H7 (cell line): ENCODE data around the gene FAM53A. TPM values are rescaled to one million over a fixed set of nuclear protein-coding genes. Genes with fewer than 3 reads are reported as not detected.

Experiments used
- DNase-seq: peaks from one replicate; pipeline ENCODE4 v3.0.0; 2012
- H3K27me3 ChIP-seq: 2 replicates; pipeline ENCODE4 v1.6.0; 2011; ENCODE audit warnings: mild to moderate bottlenecking, low read length; ENCODE audit not compliant: control insufficient read depth, insufficient read depth
- H3K36me3 ChIP-seq: replicated peaks from 2 replicates; pipeline ENCODE4 v1.5.1; 2011; ENCODE audit warnings: low read length; ENCODE audit not compliant: control insufficient read depth, insufficient read depth
- H3K4me3 ChIP-seq: 2 replicates; pipeline ENCODE4 v1.5.1; 2011; ENCODE audit warnings: low read depth, mild to moderate bottlenecking, control low read depth, low read length, moderate library complexity; ENCODE audit not compliant: insufficient read depth
- total RNA-seq: library from RNA; depleted of rRNA; stranded (reverse); fragments of >200 nt; shearing (Covaris generic); gene quantifications from 2 replicates; pipeline ENCODE4 v1.2.3, GENCODE V29; 2014

FAM53A gene
- total RNA-seq, 1 experiment from 2014 or later, result 7.4 TPM

DNA sequence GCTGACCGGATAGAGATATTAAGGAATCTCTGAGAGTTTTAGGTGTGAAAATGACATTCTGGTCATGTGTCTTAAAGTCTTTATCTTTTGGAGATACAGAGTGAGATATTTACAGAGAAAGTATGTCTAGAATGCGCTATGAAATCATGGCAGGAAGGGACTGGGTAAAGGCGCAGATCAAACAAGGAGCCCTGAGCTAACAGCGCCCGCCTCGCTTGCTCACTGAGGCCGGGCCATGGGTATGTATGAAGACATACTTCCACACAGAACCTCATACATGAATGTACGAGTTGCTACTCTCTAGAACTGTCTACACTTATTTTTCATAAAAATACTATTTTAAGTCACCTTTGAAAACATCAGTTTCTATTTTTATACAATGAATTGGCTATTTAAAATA is 20.0 kb downstream of the FAM53A start:
- DNase-seq, result peak; percentile 14
- no peaks in the 10 kb centered on the region; the same call in 1 of the 2 replicates for H3K36me3 ChIP-seq
- H3K4me3 ChIP-seq, result no peak overlapping the region
- H3K27me3 ChIP-seq, result no peaks in the 10 kb centered on the region

DNA sequence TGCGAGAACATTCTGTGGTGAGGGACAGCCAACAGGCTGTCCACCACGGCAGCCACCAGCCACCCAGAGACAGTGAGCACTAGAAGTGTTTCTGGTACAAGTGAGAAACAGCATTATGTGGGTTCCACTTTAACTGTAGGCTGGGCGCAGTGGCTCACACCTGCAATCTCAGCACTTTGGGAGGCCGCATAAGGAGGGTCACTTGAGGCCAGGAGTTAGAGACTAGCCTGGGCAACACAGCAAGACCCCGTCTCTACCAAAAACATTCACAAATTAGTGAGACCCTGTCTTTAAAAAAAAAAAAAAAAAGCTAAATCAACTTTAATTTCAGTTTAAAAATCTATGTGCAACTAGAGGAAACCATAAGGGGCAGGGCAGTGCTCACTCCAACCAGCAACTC is 20.6 kb downstream of the FAM53A start:
- H3K4me3 ChIP-seq, result no peak overlapping the region
- peak; percentile 37 for DNase-seq
- no peaks in the 10 kb centered on the region; the same call in 1 of the 2 replicates for H3K36me3 ChIP-seq
- no peaks in the 10 kb centered on the region for H3K27me3 ChIP-seq

DNA sequence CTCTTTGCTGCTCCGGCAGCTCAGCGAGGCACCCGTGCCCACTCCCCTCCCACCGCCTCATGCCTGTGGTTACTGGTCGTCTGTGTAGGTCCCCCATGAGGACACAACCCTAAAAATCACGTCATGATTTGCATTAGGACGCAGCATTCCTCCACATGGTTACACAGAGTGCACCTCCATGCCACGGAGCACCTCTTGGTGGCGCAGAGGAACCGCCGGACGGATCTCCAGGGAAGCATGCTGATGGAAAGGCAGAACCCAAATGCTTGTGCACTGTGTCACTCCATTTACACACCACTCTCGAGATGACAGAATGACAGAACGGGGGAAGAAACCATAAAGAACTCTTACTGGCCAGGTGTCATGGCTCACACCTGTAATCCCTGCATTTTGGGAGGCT is 22.4 kb downstream of the FAM53A start:
- Histone ChIP-seq H3K36me3 (no peaks in the 10 kb centered on the region; the same call in 1 of the 2 replicates), H3K27me3 (no peaks in the 10 kb centered on the region), H3K4me3 (no peak overlapping the region)
- DNase-seq, result peak; percentile 61

GRCh38 chr4:1660948-1661677 is 23.0 kb downstream of the FAM53A start:
- DNase-seq, result peak; percentile 71
- Histone ChIP-seq H3K36me3 (no peaks in the 10 kb centered on the region; the same call in 1 of the 2 replicates), H3K27me3 (no peaks in the 10 kb centered on the region), H3K4me3 (no peak overlapping the region)

DNA sequence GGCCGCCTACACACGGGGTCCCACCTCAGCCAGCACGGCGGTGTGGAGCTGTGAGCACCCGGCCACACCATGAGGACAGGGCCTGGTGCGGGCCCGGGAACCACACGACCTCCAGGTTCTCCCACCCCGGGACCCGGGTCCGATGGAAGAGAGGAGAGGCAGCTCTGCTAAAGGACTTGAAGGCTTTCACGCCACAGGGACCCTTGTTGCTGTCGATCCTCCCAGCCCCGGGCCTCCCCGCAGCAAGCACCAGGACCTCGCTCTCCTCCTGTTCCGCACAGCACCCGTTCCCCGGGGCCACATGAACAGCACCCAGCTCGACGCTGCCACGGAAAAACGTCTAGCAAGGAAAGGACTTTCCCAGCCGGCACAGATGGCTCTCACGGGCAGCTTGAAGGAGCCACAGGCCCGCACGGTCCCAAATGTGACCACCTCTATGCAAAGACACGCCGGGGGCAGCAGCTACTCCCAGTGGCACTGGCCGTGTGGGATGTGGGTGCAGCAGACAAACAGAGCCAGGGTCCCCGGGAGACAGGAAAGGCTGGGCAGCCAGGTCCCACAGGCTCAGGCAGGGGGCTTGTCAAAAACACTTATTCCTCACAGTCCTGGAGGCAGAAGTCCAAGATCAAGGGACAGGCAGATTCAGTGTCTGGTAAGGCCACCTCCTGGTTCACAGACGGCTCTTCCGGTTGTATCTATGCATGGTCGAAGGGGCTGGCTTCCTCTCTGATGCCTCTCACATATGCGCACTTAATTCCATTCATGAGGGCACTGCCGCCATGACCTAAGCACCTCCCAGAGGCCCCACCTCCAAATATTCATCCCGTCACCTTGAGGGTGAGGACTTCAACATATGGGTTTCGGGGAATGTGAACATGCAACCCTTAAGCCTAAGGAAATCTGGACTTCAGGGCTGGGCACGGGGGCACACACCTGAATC is 24.7 kb downstream of the FAM53A start:
- no peak overlapping the region for H3K4me3 ChIP-seq
- H3K27me3 ChIP-seq, result no peaks in the 10 kb centered on the region
- H3K36me3 ChIP-seq, result no peaks in the 10 kb centered on the region; the same call in 1 of the 2 replicates
- peak; percentile 60 for DNase-seq

DNA sequence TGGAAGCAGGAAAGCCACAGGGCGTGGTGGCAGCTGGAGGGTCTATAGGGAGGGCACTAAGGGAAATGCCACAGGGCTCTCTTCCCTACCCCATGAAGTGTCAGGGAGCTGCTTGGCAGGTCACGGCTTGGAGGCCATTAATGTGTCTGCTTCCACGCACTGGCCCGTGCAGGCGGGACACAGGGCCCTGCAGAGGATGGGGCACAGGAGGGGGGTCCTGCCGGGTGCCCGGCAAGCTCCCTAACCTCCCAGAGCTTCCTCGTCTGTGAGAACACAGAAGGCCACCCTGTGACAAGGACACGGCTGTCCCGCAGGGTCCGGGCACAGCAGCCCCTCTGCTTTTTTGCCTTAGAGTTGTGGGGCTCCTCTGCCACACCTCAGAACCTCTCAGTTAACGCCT is 25.5 kb downstream of the FAM53A start:
- Histone ChIP-seq H3K4me3 (no peak overlapping the region), H3K27me3 (no peaks in the 10 kb centered on the region), H3K36me3 (no peaks in the 10 kb centered on the region; the same call in 1 of the 2 replicates)
- peak; percentile 37 for DNase-seq

DNA sequence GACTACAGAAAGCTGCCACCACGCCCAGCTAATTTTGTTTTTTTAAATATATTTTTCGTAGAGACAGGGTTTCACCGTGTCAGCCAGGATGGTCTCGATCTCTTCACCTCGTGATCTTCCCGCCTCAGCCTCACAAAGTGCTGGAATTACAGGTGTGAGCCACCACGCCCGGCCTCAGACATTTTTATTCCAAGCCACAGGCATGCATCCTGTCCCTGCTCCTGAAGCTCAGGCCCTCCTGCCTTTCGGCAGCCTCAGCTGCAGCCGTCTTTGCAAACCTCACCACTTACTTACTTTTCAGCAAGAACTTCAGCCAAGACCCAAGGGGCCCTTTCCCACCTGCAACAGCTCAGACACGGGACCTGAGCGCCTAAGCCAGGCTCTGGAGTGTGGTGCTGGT is 26.0 kb downstream of the FAM53A start:
- no peak overlapping the region for H3K4me3 ChIP-seq
- no peak for DNase-seq
- H3K27me3 ChIP-seq, result no peaks in the 10 kb centered on the region

GRCh38 chr4:1656986-1657385 is 27.1 kb downstream of the FAM53A start:
- H3K36me3 ChIP-seq, result no peaks in the 10 kb centered on the region
- H3K27me3 ChIP-seq, result no peaks in the 10 kb centered on the region
- DNase-seq, result peak; percentile 39
- no peak overlapping the region for H3K4me3 ChIP-seq

More for the DNA sequence above, 26.0 kb downstream of the FAM53A start:
- no peaks in the 10 kb centered on the region for H3K36me3 ChIP-seq

GRCh38 chr4:1656132-1656531 is 28.0 kb downstream of the FAM53A start:
- DNase-seq, result peak; percentile 19
- no peak overlapping the region for H3K4me3 ChIP-seq
- H3K27me3 ChIP-seq, result no peaks in the 10 kb centered on the region
- H3K36me3 ChIP-seq, result no peaks in the 10 kb centered on the region

DNA sequence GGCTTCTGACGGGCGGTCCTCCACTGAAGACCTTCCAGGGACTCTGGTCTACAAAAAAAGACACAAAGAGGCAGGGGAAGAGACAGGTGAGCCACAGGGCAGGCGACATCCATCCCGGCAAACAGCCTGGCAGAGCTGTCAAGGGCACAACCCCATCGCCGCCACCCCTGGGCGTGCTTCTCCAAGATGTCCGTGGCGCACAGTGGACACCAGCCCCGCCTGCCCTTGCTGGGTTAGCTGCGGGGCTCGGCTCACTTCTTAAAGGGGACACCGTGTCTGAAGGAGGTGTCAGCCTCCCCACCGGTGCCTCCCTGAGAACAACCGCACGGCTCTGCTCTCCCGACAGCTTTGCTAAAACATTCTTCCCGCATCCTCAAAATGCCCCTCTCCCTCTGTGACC is 28.4 kb downstream of the FAM53A start:
- Histone ChIP-seq H3K4me3 (no peak overlapping the region), H3K27me3 (no peaks in the 10 kb centered on the region), H3K36me3 (no peaks in the 10 kb centered on the region)
- peak; percentile 42 for DNase-seq

DNA sequence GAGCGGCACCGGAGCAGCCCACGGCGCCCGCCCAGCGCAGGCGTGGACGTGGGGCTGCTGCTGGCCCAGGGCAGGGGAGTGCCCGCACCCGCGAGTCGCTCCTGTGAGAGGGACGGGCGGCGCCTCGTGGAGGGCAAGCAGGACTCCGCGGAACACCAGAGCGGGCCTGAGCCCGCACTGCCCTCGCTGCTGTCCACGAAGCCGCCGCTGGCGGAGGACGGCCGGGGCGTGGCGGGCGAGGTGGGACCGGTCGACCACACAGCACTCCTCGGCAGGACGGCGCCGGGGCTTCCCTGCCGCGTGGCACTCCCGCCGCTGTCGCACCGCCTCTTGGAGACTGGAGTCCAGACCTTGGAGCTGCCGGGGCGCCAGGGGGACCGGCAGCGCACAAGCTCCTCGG is 29.0 kb downstream of the FAM53A start:
- no peak for DNase-seq
- Histone ChIP-seq H3K27me3 (no peaks in the 10 kb centered on the region), H3K4me3 (no peak overlapping the region), H3K36me3 (no peaks in the 10 kb centered on the region)

DNA sequence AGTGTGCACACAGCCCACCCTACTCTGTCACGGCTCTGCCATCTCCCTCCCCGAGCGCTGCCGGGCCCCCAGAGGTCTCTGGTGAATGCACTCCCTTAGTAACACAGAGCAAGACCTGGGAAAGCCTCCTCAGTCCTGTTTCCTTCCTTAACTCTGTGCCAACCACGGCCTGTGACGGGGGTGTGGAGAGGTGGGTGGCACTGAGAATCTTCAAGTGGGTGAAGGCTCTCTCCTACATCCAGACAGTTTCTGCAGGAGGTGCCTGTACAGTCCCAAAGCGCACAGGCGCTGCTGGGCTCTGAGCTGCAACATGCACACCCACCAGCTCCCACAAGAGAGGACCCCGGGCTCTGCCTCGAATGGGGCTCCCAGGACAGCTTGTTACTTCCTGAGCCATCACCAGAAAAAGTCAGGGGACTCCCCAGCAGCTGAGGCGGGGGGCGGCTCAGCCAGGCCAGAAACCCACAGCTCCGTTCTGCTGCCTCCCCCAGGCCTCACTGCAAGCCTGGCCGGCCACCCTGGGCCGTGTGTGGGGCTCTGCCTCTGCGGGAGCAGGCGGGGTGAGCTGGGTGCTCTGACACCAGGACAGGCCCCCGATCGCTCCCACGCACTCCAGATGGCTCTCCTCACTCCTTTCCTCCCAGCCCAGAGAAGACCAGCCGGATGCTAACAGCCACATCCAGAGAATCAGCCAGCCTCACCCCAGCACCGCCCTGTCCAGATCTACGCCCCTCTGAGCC is 29.7 kb downstream of the FAM53A start:
- Histone ChIP-seq H3K4me3 (no peak overlapping the region), H3K27me3 (no peaks in the 10 kb centered on the region), H3K36me3 (no peaks in the 10 kb centered on the region)
- peak; percentile 49 for DNase-seq

DNA sequence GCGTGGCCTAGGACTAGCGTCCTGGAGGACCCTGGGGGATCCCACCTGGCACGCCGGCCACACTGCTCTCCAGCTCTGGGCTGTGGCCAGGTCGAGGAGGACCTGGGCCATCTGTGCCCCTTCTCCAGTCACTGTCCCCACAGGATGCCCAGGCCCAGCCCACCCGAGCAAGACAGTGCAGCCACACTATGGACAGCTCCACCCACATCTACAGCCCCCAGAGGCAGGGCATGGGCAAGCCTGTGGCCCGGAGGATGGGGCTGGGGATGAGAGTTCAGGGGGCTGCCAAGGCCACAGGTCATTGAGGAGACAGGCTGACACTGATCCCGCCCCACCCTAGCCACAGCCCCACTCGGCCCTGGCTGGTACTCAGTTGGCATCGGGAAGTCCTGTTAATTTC is 30.3 kb downstream of the FAM53A start:
- Histone ChIP-seq H3K27me3 (no peaks in the 10 kb centered on the region), H3K4me3 (no peak overlapping the region), H3K36me3 (no peaks in the 10 kb centered on the region)
- DNase-seq, result peak; percentile 37

DNA sequence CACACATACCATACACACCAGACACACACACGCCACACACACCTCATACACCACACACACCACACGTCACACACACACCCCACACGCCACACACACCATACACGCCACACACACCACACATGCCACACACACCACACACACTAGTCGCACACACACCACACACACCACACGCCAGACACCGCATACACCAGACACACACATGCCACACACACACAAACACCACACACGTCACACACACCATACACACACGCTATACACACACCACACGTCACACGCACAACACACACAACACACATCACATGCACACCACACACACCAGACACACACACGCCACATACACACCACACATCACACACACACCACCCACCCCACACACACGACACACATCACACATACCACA is 32.0 kb downstream of the FAM53A start:
- Histone ChIP-seq H3K36me3 (no peaks in the 10 kb centered on the region), H3K27me3 (no peaks in the 10 kb centered on the region)
- no peak for DNase-seq

More for the DNA sequence above, 32.0 kb downstream of the FAM53A start:
- no peak overlapping the region for H3K4me3 ChIP-seq
